Measurements from ENCODE around the gene INHBB. TPM values are rescaled to one million over a fixed set of nuclear protein-coding genes. Genes with fewer than 3 reads are reported as not detected.

Gene INHBB
- total and polyA plus RNA-seq, 7 experiments from 2014 or later = not detected

DNA sequence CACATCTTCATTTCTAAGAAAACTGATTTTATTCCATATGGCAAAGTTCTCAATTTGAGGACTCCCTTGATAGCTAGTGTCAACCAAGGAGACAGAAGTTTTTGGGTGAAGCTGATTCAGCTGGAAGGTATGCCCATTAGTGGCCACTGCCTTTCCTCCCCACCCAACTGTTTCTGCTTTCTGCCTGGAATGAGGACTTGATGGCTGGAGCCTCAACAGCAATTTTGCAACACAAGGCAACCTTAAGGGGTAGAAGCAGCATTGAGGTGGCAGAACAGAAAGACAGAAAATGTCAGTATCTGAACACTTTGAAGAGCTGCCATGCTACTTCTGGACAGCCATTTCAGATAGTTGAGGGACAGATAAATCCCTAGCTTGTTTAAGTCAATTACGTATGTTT, 47.0 kb downstream of the INHBB start:
- peaks cover 0 to 4% (median 0%) of the 10 kb centered on the region in 7 donors for H3K4me1 Mint-ChIP-seq
- Histone ChIP-seq H3K36me3 (ENCODE audit: control insufficient read depth in 2 of 3, insufficient read depth in 3 of 3, low read length in 3 of 3) (no peaks in the 10 kb centered on the region), H3K4me1 (ENCODE audit: control insufficient read depth in 2 of 2, insufficient read depth in 2 of 2, low read length in 2 of 2) (no peaks in the 10 kb centered on the region), H3K27ac (ENCODE audit: low read depth, low read length) (no peak overlapping the region), H3K9me3 (ENCODE audit: control insufficient read depth in 2 of 3, low read length in 3 of 3) (no peaks in the 10 kb centered on the region), H3K27me3 (ENCODE audit: control insufficient read depth in 2 of 2, insufficient read depth in 2 of 2, low read length in 2 of 2) (no peaks in the 10 kb centered on the region), H3K4me3 (ENCODE audit: low read length) (no peak overlapping the region)
- ATAC-seq = no peak
- H3K9me3 Mint-ChIP-seq = peaks cover 0 to 9% (median 0%) of the 10 kb centered on the region in 11 donors
- DNase-seq = no peak
- no peaks in the 10 kb centered on the region for H3K36me3 Mint-ChIP-seq
- H3K27ac Mint-ChIP-seq = no peak overlapping the region
- POLR2A ChIA-PET = no interaction called here
- CTCF ChIA-PET = no interaction called here
- intact Hi-C loops (cut with micrococcal nuclease) = no loop called here
- no peak overlapping the region for H3K4me3 Mint-ChIP-seq
- H3K27me3 Mint-ChIP-seq = peaks cover 0 to 23% (median 11%) of the 10 kb centered on the region in 5 donors

DNA sequence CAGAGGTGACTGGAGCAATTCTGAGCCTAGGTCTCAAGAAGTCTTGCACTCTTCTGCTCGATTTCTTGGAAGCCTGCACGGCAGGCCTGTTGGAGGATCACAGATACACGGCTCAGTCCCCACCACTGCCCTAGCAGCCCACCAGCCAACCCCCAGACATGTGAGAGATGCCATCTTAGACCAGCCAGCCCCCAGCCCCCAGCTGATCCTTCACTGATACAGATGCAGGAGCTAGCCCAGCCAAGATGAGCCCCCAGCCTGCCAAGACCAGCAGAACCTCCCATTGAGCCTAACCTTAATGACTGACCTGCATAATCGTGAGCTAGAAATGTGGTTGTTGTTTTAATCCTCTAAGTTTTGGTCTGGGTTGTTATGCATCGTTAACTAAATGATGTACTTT, 47.5 kb downstream of the INHBB start:
- CTCF ChIA-PET = no interaction called here

DNA sequence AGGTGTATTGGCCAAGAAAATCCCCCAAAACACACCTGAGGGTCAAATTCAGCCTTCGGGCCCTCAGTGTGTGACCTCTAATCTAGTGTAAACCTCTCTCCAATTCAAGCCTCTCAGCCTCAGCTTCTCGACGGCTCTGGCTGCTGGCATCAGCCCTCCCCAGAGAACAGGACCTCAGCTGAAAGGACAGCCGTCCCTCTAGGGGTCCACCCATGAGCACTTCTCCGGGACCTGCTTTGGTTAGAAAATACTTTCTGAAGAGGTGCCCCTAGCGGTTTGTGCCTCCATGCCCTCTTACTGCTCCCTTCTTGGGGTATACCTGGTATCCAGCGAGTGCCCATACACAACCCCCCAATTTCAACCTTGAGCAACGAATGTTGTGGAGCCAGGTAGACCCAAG, 48.8 kb downstream of the INHBB start:
- intact Hi-C loops (cut with micrococcal nuclease) = no loop called here
- peak in 1 of 9 donors; percentile 4 for DNase-seq
- H3K4me1 Mint-ChIP-seq = no peaks in the 10 kb centered on the region

More for the DNA sequence above, 47.5 kb downstream of the INHBB start:
- Histone ChIP-seq H3K4me1 (ENCODE audit: control insufficient read depth in 2 of 2, insufficient read depth in 2 of 2, low read length in 2 of 2) (no peaks in the 10 kb centered on the region), H3K9me3 (ENCODE audit: control insufficient read depth in 2 of 3, low read length in 3 of 3) (no peaks in the 10 kb centered on the region), H3K27me3 (ENCODE audit: control insufficient read depth in 2 of 2, insufficient read depth in 2 of 2, low read length in 2 of 2) (no peaks in the 10 kb centered on the region), H3K36me3 (ENCODE audit: control insufficient read depth in 2 of 3, insufficient read depth in 3 of 3, low read length in 3 of 3) (no peaks in the 10 kb centered on the region), H3K27ac (ENCODE audit: low read depth, low read length) (no peak overlapping the region), H3K4me3 (ENCODE audit: low read length) (no peak overlapping the region)
- peaks cover 0 to 4% (median 0%) of the 10 kb centered on the region in 7 donors for H3K4me1 Mint-ChIP-seq
- ATAC-seq (no peak), DNase-seq (peak in 1 of 9 donors; percentile 13)
- H3K27me3 Mint-ChIP-seq = peaks cover 0 to 23% (median 11%) of the 10 kb centered on the region in 5 donors
- intact Hi-C loops (cut with micrococcal nuclease) = no loop called here
- H3K9me3 Mint-ChIP-seq = peaks cover 0 to 9% (median 0%) of the 10 kb centered on the region in 11 donors
- no peak overlapping the region for H3K4me3 Mint-ChIP-seq
- no peak overlapping the region for H3K27ac Mint-ChIP-seq
- no peaks in the 10 kb centered on the region for H3K36me3 Mint-ChIP-seq
- POLR2A ChIA-PET = no interaction called here

DNA sequence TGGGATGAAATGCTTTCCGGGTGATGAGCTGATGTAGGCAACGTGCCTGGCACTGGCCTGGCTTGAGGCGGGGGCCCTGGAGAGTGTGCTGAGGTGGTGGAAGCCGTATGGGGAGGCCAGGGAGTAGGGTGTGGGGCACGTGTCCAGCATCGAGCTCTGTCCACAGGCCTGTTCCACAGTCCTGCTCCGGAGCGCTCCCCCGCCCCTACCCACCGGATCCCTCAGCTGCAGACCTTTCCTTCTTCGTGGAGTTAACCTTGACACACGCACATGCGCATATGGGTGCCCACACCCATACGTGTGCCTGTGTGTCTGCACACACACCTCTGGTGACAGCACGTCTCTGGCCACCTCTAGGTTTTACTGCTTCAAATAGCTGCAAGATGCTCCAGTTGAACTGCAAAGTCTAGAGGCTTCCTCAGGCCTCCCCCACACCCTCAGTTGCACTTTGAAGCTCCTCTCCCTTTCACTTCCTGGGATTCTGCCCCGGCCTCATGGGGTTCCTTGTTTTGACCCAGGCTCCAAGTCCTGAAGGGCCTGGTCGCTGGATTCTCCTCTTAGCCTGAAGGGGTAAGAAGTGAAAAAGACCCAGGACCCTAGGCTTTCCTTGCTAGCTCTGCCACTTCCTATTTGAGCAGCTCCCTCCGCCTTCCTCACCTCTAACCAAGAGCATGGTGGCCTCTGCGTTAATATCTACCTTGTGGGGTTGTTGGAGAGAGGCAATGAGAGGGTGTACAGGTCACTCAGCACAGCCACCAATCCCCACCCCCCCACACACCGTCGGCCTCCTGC, 49.5 kb downstream of the INHBB start:
- DNase-seq = peak in 1 of 9 donors; percentile 4
- H3K36me3 ChIP-seq (ENCODE audit: control insufficient read depth in 2 of 3, insufficient read depth in 3 of 3, low read length in 3 of 3) = no peaks in the 10 kb centered on the region
- no peak for ATAC-seq
- no peak overlapping the region for H3K4me3 ChIP-seq (ENCODE audit: low read length)
- no peaks in the 10 kb centered on the region for H3K4me1 ChIP-seq (ENCODE audit: control insufficient read depth in 2 of 2, insufficient read depth in 2 of 2, low read length in 2 of 2)
- Mint-ChIP-seq H3K36me3 (no peaks in the 10 kb centered on the region), H3K27me3 (peaks cover 0 to 10% (median 5%) of the 10 kb centered on the region in 5 donors), H3K4me3 (no peak overlapping the region), H3K27ac (no peak overlapping the region), H3K9me3 (peaks cover 0 to 9% (median 0%) of the 10 kb centered on the region in 11 donors), H3K4me1 (no peaks in the 10 kb centered on the region)
- no peak overlapping the region for H3K27ac ChIP-seq (ENCODE audit: low read depth, low read length)
- no peaks in the 10 kb centered on the region for H3K27me3 ChIP-seq (ENCODE audit: control insufficient read depth in 2 of 2, insufficient read depth in 2 of 2, low read length in 2 of 2)
- intact Hi-C loops (cut with micrococcal nuclease) = no loop called here
- ChIA-PET CTCF (no interaction called here), POLR2A (no interaction called here)
- H3K9me3 ChIP-seq (ENCODE audit: control insufficient read depth in 2 of 3, low read length in 3 of 3) = no peaks in the 10 kb centered on the region

More for the DNA sequence above, 48.8 kb downstream of the INHBB start:
- no peaks in the 10 kb centered on the region for H3K36me3 ChIP-seq (ENCODE audit: control insufficient read depth in 2 of 3, insufficient read depth in 3 of 3, low read length in 3 of 3)
- H3K4me1 ChIP-seq (ENCODE audit: control insufficient read depth in 2 of 2, insufficient read depth in 2 of 2, low read length in 2 of 2) = no peaks in the 10 kb centered on the region
- Mint-ChIP-seq H3K9me3 (peaks cover 0 to 9% (median 0%) of the 10 kb centered on the region in 11 donors), H3K36me3 (no peaks in the 10 kb centered on the region), H3K4me3 (no peak overlapping the region), H3K27me3 (peaks cover 0 to 14% (median 6%) of the 10 kb centered on the region in 5 donors), H3K27ac (no peak overlapping the region)
- no peak for ATAC-seq
- ChIA-PET CTCF (no interaction called here), POLR2A (no interaction called here)
- no peak overlapping the region for H3K27ac ChIP-seq (ENCODE audit: low read depth, low read length)
- no peak overlapping the region for H3K4me3 ChIP-seq (ENCODE audit: low read length)
- H3K27me3 ChIP-seq (ENCODE audit: control insufficient read depth in 2 of 2, insufficient read depth in 2 of 2, low read length in 2 of 2) = no peaks in the 10 kb centered on the region
- no peaks in the 10 kb centered on the region for H3K9me3 ChIP-seq (ENCODE audit: control insufficient read depth in 2 of 3, low read length in 3 of 3)

DNA sequence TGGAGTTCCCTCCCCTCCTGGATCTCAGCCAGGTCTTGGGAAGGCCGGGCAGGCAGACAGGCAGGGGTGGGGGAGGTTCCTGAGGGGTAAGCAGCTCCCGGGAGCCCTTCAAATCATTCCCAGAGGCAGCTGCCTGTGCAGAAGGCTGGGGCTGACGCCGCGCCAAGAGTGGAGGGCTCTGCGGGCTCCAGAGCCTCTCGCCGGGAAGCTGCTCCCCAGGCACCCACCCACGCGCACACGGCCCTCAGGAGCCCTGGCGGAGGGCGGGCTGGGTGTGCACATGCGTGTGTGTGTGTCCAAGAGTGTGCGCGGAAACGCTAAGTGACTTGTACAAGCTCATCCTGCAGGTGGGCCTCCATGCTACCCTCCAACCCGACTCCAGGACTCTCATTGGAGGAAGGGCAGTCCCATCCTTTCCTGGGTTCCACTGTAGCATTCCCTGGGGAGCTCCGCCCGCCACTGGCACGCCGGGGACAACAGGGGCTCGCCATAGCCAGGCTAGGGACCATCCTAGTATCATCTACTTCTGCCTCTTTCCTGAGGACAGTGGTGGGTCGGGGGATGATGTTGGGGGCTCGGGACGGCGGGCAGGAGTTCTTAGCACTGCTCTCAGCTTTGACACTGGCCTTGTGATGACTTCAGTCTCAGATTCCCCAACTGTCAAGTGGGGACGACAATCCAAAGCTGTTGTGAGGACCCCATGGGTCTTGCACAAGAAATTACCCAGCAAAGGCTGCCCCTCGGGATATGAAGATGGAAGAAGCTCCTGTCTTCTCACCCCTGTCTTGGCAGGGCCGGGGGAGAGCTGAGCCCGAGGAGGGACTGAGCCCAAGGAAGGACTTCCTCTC, 50.3 kb downstream of the INHBB start:
- peaks cover 0 to 2% (median 0%) of the 10 kb centered on the region in 7 donors for H3K4me1 Mint-ChIP-seq
- H3K27ac Mint-ChIP-seq = no peak overlapping the region
- H3K36me3 Mint-ChIP-seq = no peaks in the 10 kb centered on the region
- Histone ChIP-seq H3K4me3 (ENCODE audit: low read length) (no peak overlapping the region), H3K36me3 (ENCODE audit: control insufficient read depth in 2 of 3, insufficient read depth in 3 of 3, low read length in 3 of 3) (no peaks in the 10 kb centered on the region), H3K4me1 (ENCODE audit: control insufficient read depth in 2 of 2, insufficient read depth in 2 of 2, low read length in 2 of 2) (no peaks in the 10 kb centered on the region), H3K9me3 (ENCODE audit: control insufficient read depth in 2 of 3, low read length in 3 of 3) (no peaks in the 10 kb centered on the region), H3K27me3 (ENCODE audit: control insufficient read depth in 2 of 2, insufficient read depth in 2 of 2, low read length in 2 of 2) (no peaks in the 10 kb centered on the region), H3K27ac (ENCODE audit: low read depth, low read length) (no peak overlapping the region)
- ChIA-PET CTCF (no interaction called here), POLR2A (no interaction called here)
- no peak for DNase-seq
- H3K27me3 Mint-ChIP-seq = peaks cover 0 to 10% (median 5%) of the 10 kb centered on the region in 5 donors
- ATAC-seq = peak; percentile 6
- intact Hi-C loops (cut with micrococcal nuclease) = no loop called here
- peaks cover 0 to 9% (median 0%) of the 10 kb centered on the region in 11 donors for H3K9me3 Mint-ChIP-seq
- H3K4me3 Mint-ChIP-seq = no peak overlapping the region

DNA sequence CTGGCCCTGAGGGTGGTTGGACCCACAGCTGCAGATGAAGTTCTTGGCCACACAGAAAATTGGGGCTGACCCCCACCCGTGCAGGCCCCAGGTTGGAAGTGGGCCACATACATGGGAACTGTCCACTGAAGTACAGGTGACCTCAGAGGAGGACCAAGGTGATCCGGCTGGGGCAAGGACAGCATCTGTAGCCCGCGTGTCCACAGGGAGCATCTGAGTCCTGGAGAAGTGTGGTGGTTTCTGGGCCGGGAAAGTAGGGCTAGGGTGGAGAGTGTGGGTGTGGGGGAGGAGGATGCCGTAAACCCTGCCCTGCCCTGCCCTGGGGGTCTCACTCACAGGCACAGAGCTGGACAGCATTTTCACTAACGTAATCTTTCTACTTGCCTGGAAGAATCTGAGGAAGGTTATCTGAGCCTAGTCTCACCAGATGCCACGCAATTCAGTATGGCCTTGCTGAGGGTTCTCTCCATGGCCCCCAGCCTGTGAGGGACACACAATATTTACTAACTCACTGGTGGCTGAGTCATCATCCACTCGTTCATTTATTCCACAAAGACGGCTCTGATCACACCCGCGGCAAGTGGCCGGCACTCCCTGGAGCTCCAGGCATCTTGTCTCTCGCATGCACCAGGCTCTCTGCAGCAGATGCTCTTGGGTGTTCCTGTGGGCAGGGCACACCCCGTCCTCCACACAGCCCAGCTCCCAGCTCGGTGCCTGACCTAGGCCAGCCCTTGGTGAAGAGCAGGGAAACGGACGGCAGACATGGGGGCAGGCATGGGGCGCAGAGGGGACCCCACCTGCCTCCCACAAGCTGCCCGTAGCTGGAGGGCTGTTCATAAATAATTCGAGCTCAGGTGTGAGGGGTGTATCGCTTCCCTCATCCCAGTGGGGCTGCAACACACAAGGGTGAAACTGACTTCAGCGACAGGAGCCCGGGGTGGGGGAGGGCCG, 51.2 kb downstream of the INHBB start:
- peaks cover 0 to 10% (median 5%) of the 10 kb centered on the region in 5 donors for H3K27me3 Mint-ChIP-seq
- H3K4me1 ChIP-seq (ENCODE audit: control insufficient read depth in 2 of 2, insufficient read depth in 2 of 2, low read length in 2 of 2) = no peaks in the 10 kb centered on the region
- H3K4me3 ChIP-seq (ENCODE audit: low read length) = no peak overlapping the region
- H3K27ac ChIP-seq (ENCODE audit: low read depth, low read length) = no peak overlapping the region
- no peak overlapping the region for H3K27ac Mint-ChIP-seq
- POLR2A ChIA-PET = no interaction called here
- H3K9me3 ChIP-seq (ENCODE audit: control insufficient read depth in 2 of 3, low read length in 3 of 3) = no peaks in the 10 kb centered on the region
- intact Hi-C loops (cut with micrococcal nuclease) = no loop called here
- ATAC-seq (peak; percentile 2), DNase-seq (no peak)
- no peaks in the 10 kb centered on the region for H3K27me3 ChIP-seq (ENCODE audit: control insufficient read depth in 2 of 2, insufficient read depth in 2 of 2, low read length in 2 of 2)
- no peaks in the 10 kb centered on the region for H3K36me3 Mint-ChIP-seq
- peaks cover 0 to 2% (median 0%) of the 10 kb centered on the region in 7 donors for H3K4me1 Mint-ChIP-seq
- H3K36me3 ChIP-seq (ENCODE audit: control insufficient read depth in 2 of 3, insufficient read depth in 3 of 3, low read length in 3 of 3) = no peaks in the 10 kb centered on the region
- peaks cover 0 to 9% (median under 1%) of the 10 kb centered on the region in 11 donors for H3K9me3 Mint-ChIP-seq
- H3K4me3 Mint-ChIP-seq = no peak overlapping the region
- CTCF ChIA-PET = no interaction called here
